ENCODE measurements around the gene FER1L5.

Gene FER1L5

DNA sequence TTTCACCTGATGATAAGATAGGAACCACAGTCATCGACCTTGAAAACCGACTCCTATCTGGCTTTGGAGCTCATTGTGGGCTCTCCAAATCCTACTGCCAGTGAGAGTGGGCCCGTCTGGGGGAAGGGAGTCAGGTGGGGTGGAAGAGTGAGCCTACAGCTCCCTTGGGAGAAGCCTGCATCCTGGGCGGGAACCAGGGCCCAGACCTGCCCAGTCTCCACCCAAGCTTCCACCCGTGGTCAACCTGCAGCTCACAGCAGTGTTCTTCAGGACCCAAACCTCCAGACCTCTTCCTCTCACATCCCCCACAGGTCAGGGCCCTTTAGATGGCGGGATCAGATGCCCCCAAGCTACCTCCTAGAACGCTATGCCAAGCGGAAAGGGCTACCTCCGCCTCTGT is 57.1 kb downstream of the FER1L5 start:
- DNase-seq, result no peak

DNA sequence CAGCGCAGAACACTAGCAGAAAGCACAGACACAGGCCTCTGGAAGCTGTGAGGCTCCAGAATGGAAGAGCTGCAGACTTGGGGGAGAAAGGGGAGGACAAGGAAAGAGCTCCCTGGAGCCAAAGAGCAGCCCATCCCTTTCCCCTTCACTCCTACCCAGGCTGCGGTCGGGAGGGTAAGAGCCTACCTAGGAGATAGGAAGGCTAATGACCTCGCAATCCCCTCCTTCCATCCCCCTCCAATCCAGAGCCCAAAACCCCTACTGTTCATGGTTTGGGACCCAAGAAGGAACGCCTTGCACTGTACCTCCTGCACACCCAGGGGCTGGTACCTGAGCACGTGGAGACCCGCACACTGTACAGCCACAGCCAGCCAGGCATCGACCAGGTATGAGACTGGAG is 57.5 kb downstream of the FER1L5 start:
- DNase-seq, result no peak

DNA sequence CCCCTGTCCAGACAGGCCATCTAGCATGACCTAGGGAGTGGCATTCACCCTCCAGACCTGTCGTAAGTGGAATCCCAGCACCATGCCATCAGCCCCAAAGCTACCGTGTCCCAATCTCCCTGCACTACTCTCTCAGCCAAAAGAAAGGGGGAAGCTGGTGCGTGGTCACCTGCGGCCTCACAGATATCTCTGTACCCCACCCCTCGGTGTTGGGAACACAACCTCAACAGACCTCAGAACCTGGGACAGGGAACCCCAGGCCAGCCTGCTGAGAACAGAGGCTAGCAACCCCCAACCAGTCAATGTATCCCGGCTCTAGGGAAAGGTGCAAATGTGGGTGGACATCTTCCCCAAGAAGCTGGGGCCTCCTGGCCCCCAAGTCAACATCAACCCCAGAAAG is 59.1 kb downstream of the FER1L5 start:
- no peak for DNase-seq

DNA sequence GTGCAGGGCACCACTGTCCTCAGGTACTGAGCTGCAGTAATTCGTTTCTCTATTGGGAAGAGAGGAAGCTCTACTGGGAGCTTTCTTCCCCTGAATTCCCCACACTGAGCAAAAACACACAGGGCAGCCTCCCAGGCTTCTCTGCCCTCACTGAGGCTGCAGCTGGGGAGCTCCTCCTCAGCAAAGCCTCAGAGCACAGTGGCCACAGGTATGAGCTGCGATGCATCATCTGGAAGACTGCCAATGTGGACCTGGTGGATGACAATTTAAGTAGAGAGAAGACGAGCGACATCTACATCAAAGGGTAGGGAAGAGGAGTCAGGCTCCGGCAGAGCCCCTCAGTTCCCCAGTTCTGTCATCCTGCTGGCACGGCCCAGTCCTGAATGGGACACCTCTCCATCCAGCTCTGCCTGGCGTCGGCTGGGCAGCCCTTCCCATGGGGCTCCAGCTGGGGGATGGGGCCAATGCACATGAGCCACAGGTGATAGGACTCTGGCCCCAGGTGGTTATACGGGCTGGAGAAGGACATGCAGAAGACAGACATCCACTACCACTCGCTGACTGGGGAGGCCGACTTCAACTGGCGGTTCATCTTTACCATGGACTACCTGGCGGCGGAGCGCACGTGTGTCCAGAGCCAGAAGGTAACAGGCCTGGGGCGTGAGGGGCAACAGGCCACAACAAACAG is 59.7 kb downstream of the FER1L5 start:
- DNase-seq, result no peak

DNA sequence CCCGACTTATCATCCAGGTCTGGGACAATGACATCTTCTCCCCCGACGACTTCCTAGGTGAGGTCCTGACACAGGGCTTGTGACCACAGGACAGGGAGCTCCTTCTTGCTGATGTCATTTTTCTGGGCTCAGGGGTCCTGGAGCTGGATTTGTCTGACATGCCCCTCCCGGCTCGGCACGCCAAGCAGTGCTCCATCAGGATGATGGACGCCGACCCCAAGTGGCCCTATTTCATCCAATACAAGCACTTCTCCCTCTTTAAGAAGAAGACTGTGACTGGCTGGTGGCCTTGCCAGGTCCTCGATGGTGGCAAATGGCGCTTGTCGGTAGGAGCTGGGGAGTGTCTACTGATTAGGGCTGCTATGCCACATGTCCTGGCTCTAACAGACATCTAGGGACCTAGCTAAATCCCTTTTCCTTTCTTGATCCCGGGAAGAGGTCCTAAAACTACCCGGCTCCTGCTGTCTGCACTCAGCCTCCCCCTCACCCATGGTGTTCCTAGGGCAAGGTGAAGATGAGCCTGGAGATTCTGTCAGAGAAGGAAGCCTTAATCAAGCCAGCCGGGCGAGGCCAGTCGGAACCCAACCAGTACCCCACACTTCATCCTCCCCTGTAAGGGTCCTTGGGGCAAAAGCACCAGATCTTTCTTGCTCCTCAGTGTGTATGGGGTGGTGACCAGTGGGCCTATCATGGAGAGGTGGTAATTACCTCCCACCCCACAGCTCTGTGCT is 60.6 kb downstream of the FER1L5 start:
- no peak for DNase-seq

DNA sequence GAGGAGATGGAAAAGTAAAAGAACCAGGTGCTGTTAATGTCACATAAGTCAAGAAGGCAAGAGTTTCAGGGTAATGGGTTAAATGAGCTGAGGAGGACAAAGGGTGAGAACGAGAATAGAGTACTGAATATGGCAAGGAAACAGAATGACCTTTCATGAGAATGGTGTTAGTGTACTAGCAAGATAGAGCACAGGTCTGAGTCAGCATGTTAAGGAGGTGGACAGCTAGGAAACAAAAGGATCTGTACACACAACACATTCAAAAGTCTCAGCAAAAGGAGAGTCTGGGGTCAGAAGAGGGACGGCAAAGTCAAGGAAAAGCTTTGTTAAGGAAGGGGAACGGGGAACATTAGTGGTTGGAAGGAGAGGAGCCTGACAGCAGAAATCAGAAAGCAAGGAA is 68.4 kb downstream of the FER1L5 start:
- DNase-seq, result no peak

DNA sequence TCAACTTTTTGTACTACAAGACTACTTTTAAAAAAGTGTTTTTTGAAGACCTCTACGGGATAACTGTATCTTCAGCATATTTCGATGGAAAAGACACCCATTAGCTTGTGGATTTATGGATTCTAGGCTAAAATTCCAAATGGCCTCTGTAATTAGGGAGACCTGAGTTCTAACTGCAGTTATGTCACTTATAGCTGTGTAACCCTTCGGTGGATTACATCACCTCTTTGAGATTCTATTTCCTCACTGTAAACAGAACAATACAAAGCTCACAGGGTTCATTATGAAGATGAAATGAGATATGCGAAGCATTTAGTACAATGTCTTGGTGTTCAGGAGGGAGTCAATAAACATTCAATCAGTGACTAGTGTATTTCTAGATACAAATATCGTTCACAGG is 73.1 kb downstream of the FER1L5 start:
- no peak for DNase-seq

DNA sequence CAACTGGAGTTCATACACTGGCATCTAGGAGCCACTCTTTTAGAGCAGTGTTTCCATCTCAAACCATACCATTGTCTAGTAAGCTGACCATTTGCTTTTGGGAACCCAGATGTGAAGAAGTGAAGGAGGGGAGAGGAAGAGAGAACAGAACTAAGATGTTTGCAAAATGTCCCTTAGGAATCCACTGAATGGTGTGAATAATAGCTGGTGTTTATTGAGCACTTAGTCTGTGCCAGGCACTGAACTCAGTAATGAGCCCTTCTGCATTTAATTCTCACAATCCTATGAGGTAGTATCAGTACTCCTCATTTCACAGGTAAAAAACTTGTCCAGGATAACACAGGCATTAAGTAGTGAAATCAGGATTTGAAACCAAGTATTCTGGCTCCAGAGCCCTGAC is 73.8 kb downstream of the FER1L5 start:
- no peak for DNase-seq

DNA sequence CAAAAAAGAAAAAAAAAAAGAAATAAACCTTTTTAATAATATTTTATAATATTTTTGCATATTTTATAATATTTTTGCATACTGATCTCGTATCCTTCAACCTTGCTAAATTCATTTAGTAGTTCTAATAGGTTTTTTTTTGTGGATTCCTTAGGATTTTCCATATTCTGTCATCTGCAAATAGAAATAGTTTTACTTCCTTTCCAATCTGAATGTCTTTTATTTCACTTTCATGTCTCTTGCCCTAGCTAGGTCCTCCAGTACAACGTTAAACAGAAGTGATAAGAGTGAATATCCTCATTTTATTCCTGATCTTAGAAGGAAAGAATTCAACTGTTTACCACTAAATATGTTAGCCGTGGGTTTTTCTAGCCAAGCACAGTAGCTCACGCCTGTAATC is 83.6 kb downstream of the FER1L5 start:
- DNase-seq, result no peak

DNA sequence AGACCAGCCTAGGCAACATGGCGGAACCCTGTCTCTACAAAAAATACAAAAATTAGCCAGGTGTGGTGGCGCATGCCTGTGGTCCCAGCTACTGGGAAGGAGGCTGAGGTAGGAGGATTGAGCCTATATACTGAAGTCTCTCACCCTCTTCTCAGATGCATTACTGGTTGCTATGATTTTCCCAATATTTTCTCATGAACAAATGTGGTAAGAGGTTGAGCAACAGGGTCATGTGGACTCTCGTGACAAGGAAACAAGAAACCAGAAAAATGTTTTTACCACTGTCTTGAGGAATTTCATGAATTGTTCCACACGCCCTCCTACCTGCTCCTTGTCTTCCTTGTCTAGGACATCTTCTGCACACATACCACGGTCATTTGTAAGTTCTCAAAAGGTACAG is 84.9 kb downstream of the FER1L5 start:
- DNase-seq, result no peak

DNA sequence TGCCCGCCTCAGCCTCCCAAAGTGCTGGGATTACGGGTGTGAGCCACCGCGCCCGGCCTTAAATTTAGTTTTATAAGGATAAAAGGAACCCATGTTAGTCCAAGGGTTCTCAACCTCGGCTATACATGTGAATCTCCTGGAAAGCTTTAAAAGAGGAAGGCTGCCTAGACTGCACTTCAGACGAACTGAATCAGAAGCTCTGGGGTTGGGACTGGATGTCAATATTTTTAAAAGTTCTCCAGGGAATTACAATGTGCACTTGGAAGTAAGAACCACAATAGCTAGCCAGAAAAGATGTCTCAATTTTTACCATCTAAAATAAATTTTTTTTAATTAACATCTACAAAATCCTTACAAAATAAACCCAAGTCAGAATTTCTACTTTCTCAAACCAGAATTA is 87.2 kb downstream of the FER1L5 start:
- no peak for DNase-seq

DNA sequence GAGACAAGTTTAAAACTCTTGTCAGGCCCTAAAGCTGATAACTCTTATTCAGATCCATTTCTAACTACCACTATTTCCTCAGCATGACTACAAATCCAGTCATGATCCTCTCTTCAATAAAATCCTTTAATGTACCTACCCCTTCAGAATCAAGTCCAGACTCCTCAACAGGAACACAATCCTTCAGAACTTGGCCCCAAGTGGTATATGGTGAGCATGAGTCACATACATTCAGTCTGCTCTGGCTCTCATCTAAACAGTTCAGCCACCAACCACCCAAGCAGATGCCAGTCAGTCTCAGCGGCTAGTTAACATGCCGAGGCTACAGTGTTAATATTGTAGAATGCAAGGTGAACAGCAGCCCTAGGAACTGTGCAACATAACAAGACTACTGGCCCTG is 87.6 kb downstream of the FER1L5 start:
- DNase-seq, result peak; percentile 18

DNA sequence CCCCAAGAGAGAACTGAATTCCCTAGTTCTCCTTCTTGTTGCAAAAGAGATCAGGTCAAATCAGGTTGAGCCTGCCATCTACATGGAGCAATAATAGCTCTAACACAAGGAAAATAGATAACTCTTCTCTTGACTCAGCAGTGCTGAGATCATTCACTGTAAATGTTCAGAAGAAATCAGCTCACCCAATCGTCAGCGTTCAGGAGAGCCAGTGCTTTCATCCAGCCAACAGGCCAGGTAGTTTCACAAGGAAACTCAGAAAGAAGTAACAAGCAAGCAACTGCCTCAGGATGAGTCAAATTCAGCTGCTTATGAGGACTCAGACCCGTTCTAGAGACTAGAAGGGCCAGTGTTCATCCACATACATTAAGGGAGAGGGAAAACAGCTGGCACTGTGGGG is 91.4 kb downstream of the FER1L5 start:
- DNase-seq, result no peak

DNA sequence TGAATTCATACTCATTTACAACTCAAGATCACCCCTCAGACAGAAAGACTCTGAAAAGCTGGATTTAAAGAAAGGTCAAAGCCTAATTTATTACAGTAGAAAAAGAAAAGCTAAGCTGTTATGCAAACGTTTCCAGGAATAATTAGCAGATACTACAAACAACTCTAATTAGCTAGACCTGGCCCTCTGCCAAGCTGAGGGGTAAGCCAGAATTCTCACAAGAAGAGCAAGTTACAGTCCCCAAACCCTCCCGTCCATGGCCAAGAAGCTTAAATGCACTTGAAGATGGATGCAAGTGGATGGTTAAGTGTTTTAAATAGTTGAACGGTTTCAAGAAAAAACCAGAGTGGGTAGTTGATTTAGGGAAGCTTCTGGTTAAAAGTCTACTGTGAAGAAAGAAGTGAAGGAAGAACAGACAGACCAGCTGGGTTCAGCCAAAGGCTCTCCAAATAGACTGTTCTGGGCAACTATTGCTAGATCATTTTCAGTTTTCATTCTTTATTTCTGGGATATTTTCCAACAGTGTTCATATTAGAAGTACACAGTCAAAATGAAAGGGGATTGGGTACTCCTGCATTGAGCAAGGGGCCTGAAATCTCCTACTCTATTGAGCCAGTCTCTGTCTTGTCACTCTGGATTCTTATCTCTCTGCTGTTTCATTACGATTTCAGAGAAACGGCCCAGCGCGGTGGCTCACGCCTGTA is 92.5 kb downstream of the FER1L5 start:
- DNase-seq, result no peak

DNA sequence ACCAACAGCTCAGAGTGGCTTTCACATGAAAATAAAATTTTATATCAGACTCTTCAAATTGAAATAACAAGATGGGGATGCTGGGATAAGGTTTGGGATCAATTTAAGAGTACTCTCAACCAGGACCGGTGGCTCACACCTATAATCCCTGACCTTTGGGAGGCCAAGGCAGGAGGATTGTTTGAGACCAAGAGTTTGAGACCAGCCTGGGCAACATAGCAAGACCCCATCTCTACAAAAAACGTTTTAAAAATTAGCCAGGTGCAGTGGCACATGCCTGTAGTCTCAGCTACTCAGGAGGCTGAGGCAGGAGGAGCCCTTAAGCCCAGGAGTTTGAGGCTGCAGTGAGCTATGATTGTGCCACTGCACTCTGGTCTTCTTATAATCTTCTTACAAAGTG is 94.7 kb downstream of the FER1L5 start:
- DNase-seq, result no peak

DNA sequence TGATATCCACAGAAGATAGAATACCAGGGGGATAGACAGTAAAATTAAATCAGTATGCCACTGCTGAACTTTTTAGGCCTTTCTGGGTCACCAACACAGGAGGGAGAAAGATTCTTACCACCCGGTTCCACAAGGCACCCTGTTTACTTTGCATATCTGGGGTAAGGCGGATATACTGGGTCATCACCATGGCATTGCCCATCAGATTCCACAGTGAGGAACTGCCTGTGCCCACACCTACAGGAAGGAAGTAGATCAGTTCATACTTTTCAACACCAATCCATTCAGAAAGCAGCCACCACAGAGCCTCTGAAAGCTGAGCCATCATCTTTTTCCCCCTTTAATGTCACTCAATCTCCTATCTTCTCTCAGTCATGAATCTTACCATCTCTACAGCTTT is 95.3 kb downstream of the FER1L5 start:
- no peak for DNase-seq

DNA sequence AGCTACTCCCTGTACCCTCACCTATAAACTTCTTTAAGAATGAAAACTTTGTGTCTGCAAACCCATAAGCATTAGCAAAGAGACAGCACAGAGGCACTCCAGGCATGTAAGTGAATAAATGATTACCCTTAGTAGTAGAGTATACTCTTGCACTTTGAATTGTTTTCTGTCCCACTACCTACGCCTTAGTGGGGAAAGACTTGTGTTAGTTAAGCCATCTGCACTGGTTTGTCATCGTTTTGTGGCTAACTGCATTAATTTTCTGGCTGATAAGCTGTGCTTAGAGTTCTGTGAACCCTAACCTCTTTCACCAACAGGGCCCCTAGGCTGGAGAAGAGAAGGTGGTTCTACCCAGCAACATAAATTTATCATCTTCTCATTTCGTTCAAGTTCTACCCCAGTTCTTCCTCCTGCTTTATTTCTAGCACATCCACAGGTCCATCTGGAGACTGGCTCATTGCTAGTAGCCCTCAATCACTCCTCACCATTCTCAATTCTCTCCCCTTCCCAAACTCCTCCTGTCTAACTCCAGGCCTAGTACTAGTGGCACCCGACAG is 96.6 kb downstream of the FER1L5 start:
- no peak for DNase-seq

DNA sequence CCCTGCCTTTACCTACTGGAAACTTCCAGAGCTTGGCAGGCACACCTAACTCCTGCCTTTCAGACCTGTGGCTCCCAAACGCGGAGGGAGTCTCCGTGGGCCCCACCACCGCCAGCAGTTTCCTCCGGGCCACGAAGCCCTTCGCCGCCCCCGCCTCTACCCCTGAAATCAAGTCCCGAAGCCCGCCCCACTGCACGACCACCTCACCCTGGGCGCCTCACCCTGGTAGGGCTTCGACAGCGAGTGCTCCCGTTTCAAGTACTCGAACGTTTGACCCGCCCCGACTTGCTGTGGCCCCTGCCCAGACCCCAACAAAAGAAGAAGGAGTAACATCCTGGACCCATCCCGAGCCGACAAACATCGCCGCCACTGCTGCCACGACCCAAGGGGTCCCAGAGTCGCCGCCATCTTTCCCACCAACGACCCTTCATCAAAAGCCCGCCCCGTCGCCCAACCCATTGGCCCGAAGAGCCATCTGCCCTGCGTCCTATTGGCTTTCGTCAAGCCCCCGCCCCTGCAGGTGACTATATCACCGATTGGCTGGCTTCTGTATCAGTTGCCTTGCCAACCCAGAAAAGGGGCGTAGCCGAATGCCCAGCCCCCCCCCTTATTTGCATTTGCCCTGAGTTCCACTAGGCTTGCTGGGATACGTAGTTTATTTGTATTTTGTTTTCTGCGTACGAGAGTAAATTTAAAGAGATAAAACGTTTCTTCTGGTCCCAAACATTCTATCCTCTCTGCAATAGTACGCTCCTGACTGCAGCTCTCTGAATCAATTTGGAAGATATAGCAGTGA is 97.3 kb downstream of the FER1L5 start, which contains the start of gene LMAN2L:
LMAN2L (minus strand) TSS at position 432 of the 796 bp plus-strand sequence; CDS start at position 408, 24 bp downstream.
- DNase-seq, result peak; percentile 96

DNA sequence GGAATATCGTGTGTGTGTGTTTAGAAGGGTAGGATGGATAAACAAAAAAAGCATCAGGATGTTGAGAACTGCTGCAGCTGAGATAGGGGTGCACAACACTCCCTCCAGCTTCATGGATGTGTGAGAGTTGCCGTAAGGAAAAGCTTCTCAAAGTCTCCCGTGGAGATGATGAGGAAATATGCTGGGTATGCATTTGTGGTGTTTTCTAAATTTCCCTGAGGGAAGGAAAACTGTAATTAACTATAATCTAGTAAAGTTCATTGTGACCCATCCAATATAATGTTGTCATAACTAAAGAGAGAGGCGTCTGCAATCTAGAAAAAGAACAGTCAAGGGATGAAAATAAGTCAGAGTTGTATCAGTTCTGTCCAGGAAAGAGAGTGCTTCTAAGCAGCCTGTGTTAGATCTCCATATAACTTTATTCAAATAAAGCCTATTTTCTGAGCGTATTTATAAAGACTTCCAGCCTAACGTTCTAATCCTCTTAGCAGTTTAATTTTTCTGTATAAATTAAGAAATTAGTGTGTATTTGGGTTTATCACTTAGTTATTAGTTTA is 104.6 kb downstream of the FER1L5 start:
- no peak for DNase-seq

DNA sequence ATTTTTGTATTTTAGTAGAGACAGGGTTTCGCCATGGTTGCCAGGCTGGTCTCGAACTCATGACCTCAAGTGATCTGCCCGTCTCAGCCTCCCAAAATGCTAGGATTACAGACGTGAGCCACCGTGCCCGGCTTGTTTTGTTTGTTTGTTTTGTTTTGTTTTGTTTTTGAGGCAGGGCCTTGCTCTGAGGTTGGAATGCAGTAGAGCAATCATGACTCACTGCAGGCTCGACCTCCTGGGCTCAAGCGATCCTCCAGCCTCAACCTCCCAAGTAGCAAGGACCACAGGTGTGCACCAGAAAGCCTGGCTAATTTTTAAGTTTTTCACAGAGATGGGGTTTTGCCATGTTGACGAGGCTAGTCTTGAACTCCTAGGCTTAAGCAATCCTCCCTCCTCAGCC is 109.2 kb downstream of the FER1L5 start:
- DNase-seq, result no peak

DNA sequence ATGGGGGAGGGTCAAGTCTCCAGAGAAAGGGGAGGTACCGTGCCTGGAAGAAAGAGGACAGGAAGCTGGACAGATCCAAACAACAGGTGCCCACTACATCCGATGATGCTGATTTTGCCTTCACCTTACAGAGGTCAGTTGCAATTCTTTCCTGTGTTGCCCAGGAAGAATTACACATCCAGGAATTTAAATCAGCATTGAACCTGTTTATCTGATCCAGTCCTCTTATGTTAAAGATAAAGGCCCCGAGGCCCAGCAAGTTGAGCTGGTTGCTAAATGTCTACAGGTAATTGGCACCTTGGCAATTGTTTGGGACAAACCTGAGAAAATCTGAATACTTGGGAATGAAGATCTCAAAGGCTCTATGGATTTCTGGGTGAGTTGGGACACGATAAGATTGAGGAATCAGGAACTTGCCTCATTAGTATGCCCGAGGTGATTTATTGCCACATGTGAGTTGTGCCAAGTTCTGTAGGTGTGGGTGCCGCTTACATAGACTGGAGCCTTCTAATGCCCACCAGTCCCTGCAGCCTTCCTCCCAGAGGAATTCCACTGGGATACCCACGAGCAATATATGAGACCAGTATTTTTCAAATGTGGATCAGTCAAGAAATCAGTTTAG is 111.2 kb downstream of the FER1L5 start:
- no peak for DNase-seq

DNA sequence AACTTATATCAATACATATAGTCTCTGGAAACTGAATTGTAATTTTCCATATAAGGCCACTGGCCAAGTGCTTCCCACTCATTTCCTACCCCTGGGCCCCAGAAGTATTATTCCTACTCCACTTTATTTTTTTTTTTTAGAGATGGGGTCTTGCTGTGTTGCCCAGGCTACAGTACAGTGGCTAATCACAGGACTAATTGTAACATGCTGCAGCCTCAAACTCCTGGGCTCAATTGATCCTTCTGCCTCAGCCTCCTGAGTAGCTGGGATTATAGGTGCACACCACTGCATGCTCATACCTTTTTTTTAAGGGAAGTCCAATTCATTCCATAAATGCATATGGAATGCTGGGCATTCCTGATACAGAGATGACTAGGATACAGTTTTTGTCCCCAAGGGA is 111.8 kb downstream of the FER1L5 start:
- no peak for DNase-seq
